OCI-LY1 (cell line): ENCODE results near the gene SPATA21.

Experiments used
- EZH2 ChIP-seq: fragments of 200-600 bp; sonication (generic), shearing (Covaris generic); IDR thresholded peaks from 2 replicates; pipeline ENCODE4 v1.8.0; 2017; ENCODE audit warnings: borderline replicate concordance, mixed run types, mild to moderate bottlenecking, antibody characterized with exemption, low read length, moderate library complexity, mixed read lengths
- TF ChIP-seq, protein P1 (sequence below): fragments of 200-600 bp; sonication (generic), shearing (Covaris generic); IDR thresholded peaks from 2 replicates; pipeline ENCODE4 v1.5.1; 2017; ENCODE audit warnings: mild to moderate bottlenecking, antibody characterized with exemption, low read length, moderate library complexity, mixed read lengths

DNA sequence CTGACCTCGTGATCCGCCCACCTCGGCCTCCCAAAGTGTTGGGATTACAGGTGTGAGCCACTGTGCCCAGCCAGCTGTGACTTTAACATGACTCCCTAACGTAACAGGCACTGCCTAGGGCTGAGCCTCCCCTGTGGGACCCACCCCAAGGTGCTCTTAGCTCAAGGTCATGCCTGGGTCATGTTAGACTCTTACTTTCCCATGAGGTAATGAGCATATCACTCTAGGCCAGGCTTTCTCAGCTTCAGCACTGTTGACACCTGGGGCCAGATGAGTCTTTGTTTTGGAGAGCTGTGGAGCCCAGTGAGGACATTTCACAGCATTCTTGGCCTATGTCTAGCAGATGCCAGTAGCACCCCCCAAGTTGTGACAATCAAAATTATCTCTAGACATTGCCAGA lies 7.8 kb upstream of the SPATA21 start:
- TF ChIP-seq, protein P1, sequence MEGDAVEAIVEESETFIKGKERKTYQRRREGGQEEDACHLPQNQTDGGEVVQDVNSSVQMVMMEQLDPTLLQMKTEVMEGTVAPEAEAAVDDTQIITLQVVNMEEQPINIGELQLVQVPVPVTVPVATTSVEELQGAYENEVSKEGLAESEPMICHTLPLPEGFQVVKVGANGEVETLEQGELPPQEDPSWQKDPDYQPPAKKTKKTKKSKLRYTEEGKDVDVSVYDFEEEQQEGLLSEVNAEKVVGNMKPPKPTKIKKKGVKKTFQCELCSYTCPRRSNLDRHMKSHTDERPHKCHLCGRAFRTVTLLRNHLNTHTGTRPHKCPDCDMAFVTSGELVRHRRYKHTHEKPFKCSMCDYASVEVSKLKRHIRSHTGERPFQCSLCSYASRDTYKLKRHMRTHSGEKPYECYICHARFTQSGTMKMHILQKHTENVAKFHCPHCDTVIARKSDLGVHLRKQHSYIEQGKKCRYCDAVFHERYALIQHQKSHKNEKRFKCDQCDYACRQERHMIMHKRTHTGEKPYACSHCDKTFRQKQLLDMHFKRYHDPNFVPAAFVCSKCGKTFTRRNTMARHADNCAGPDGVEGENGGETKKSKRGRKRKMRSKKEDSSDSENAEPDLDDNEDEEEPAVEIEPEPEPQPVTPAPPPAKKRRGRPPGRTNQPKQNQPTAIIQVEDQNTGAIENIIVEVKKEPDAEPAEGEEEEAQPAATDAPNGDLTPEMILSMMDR: no peak
- no peak for TF ChIP-seq EZH2
